ENCODE data around the gene HTRA1.

HTRA1 gene

GRCh38 chr10:122495406-122496340, 34.3 kb downstream of the HTRA1 start:
- DNase-seq (ENCODE audit: low read depth): no peak

DNA sequence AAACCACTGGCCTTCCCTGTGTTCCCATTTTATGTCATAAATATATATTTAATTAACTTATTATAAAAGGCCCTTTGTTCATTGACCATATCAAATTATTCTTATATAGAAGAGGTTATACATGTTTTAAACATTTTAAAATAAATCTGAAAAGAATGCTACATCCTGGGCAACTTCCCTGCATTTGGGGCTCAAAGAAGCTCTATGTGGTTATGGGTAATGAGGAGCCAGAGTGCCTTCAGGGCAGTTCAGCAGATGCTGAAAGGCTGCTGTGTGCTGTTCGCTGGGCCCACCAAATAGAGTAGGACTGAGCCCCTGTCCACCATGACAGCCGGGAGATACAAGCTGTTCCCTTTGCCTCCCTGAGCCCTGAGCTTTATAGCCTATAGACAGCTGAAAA, 35.9 kb downstream of the HTRA1 start:
- no peak for DNase-seq (ENCODE audit: low read depth)

DNA sequence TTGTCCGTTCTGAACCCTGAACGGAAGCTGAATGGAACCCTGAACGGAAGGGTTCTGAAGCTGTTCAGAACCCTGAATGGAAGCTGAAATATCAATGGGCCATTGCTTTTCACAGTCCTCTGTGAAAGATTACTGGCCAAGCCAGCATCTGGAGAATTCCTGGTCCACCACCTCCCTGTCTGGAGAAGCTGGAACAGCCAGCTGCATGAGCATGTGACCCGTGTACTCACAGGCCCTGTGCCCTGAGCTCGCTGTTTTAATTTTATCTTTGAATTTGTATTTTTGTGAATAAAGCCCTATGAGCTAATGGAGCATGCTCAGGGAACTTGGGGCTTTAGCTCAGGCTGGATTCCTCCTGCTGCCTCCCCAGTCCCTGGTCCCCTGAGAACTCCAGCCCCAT, 37.2 kb downstream of the HTRA1 start:
- no peak for DNase-seq (ENCODE audit: low read depth)

DNA sequence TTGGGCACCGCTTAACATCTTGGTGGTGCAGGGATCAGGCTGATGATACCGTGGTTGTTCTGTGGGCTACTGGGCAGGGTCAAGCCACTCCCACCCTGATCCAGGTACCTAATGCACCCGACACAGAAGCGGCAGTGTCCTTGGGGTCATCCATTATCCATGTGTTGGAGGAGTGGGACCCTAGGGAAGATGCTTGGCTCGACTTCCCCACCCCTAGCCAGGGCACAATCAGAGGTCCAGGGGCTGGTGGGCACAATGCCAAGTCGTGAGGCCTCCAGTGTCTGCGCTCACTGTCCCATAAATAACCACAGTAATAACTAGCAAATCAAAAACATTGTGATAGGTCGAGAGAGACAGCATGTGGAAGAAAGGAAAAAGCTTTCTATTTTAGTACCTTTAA, 37.7 kb downstream of the HTRA1 start:
- DNase-seq (ENCODE audit: low read depth): no peak

DNA sequence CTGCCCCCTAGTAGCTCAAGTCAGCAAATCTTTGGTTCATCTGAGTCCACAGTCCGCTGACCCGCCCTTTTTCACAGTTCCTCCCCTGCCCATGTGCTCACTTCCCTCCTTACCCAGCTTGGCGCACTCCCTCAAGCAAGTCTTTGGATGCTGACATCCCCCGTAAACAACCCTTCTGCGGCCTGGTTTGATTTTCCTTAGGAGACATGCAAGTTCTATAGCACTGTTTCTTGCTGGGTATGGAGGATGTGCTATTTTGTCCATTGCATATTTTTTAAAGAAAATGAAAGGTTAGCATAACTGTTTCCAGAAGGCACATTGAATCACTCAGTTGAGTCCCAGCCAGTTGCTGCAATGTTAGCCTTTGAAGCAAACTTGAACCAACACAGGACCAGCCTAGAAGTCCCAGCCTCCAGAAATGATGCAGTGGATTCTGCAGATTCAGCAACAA, 38.2 kb downstream of the HTRA1 start:
- no peak for DNase-seq (ENCODE audit: low read depth)

GRCh38 chr10:122500194-122500593, 38.8 kb downstream of the HTRA1 start:
- DNase-seq (ENCODE audit: low read depth): no peak

DNA sequence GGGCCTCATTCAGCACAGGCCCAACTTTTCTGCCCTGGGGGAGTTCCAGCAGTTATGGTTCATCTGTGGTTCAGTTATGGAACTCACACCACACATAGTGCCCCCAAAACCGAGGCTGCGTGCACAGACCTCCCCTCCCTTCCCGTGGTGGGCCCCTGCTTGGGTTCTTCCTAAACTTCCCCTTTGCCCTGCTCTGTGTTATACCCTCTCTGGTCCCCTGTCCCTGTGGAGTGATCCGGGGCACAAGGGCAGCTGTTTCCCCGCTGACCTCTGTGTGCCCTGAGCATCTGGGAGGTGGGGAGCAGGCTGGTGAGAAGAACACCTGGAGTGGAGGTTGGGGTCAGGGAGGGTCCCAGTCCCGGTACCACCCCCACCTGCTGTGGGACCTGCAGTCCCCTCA, 39.4 kb downstream of the HTRA1 start:
- DNase-seq (ENCODE audit: low read depth): no peak

DNA sequence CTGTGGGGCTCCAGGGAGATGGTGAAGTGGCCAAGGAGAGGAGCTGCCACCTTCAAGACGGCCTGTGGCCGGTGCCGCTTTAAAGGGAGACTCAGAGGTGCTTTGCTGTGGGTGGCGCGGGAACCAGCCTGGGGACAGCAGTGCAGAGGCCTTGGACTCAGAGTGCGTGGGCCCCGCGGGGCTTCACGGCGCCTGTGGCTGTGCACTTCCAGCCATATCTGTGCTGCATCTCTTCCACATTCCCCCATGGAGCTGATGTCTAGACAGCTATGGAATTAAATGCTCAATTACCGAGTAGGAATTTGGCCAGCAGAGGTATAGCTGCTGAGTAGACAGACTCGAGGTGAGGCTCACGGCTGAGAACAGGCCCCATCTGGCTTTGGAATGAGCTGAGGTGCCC, 41.7 kb downstream of the HTRA1 start:
- no peak for DNase-seq (ENCODE audit: low read depth)

DNA sequence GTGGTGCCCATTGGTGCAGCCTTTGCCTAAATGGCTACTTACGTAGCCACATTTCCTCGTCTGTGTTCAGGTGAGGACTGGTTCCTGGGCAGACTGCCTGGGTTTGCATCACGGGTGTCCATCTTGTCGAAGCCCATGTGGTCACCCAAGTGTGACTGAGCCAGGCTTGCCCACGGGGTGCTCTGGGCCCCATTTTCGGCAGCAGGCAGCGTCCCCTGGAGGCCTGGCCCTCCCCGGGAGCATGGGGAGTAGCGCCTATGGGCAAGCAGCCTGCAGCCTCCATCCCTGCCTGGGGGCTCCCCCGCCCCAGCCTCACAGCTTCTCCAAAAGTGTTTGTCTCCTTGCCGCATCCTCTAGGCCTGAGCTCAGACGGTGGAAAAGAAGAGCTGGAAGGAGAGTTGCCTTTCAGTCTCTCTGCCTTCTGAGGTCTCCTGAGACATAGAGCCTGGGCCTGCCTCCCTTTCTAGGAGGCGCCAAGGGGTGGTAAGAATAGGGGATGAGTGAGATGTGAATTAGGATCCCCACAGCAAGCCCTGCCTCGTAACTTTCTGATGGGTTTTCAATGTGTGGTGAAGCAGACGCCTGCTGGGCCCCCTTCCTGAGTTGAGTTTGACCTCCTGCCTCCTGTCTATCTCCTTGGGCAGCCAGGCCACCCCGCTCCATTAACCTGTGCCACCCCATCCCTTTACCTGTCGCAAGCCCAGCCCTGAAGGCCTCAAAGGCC, 42.7 kb downstream of the HTRA1 start:
- DNase-seq (ENCODE audit: low read depth): no peak

GRCh38 chr10:122504610-122504950, 43.2 kb downstream of the HTRA1 start:
- DNase-seq (ENCODE audit: low read depth): no peak

DNA sequence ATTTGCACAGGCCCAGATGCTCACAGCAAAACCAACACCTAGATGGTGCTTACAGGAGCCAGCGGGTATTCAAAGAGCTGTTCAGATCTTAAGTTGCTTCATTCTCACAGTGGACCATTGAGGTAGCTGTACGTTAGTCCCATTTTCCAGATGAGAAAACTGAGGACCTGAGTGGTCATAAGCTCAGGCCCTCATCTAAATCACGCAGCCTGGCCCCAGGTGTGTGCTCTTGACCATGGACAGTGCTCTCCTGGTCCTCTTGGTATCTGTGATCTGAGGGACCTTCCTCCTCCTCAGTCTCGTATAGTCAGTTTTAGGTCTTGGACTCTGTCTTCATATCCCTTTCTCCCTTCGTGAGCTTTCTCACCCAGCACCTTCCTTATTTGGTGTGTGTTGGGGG, 43.7 kb downstream of the HTRA1 start:
- no peak for DNase-seq (ENCODE audit: low read depth)

- no peak for DNase-seq (ENCODE audit: low read depth)
These were observed 44.7 kb downstream of the HTRA1 start for GRCh38 chr10:122505885-122506645.

DNA sequence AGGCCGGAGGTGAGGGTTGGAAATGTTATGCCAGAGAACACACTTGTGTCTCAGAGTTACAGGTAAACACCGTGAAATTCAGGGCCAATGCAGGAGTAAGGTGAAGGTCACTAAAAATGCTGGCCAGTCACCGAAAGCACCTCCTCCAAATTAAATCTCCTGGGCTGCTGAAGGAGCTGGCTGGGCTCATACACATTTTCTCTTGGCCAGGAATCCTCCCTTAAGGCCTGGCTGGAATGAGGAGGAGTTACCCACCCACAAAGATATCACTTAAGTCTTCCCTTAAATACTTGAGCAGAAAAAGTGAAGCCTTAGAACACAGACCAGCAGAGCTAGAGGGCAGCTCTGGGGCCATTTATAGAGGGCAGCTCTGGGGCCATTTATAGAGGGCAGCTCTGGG, 46.3 kb downstream of the HTRA1 start:
- DNase-seq (ENCODE audit: low read depth): no peak

GRCh38 chr10:122508021-122508420, 46.7 kb downstream of the HTRA1 start:
- no peak for DNase-seq (ENCODE audit: low read depth)

DNA sequence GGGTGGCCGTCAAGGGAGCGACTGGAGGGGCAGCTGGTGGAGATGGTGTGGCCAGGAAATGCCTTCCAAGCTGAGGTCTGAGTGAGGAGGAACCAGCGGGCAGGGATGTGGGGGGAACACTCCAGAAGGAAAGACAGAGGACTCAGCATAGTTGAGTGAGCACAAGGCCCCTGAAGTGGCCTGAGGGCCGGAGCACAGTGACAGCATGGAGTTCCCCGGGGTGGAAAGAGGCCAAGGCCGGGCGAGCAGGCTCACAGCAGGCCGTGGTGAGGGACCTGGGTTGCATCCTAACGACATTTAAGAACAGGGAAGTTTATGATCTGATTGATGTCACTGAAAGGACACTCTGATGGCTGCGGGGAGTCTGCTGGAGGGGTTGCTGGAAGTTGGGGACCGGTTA, 48.0 kb downstream of the HTRA1 start:
- no peak for DNase-seq (ENCODE audit: low read depth)

GRCh38 chr10:122510326-122510725, 49.0 kb downstream of the HTRA1 start:
- no peak for DNase-seq (ENCODE audit: low read depth)

GRCh38 chr10:122510736-122511135, 49.4 kb downstream of the HTRA1 start:
- no peak for DNase-seq (ENCODE audit: low read depth)

GRCh38 chr10:122513053-122513452, 51.7 kb downstream of the HTRA1 start:
- no peak for DNase-seq (ENCODE audit: low read depth)

- DNase-seq (ENCODE audit: low read depth): no peak
These were observed 52.9 kb downstream of the HTRA1 start for GRCh38 chr10:122514045-122514840.

DNA sequence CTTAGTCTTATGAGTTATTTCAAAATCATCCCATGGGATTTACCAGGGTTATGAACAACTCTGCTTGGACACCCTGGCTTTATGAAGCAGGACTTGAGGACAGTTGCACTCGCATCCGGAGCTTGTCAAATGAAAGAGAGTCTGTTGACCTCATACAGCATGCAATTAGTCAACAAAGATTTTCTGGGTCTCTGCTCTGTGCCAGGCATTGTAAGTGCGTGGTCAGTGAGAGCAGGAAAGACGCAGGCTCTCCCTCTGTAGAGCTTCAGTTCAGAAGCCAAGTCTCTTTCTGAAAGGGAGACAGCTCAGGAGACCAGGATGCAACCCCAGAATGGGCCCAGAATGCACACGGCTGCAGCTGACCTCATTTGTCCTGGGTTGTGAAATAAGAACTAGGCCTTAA, 53.7 kb downstream of the HTRA1 start:
- DNase-seq (ENCODE audit: low read depth): no peak

GRCh38 chr10:122515588-122516231, 54.4 kb downstream of the HTRA1 start:
- peak; percentile 66 for DNase-seq (ENCODE audit: low read depth)
